Ishikawa (cell line): ENCODE data around the gene WNT3A.

ENCODE experiments used
- CEBPB ChIP-seq: IDR thresholded peaks from 2 replicates; pipeline ENCODE4 v1.6.1; 2012
- CREB1 ChIP-seq: IDR thresholded peaks from 2 replicates; pipeline ENCODE4 v1.6.1; 2012; ENCODE audit warnings: low read depth
- EGR1 ChIP-seq: IDR thresholded peaks from 2 replicates; pipeline ENCODE4 v1.6.1; 2012
- EP300 ChIP-seq: IDR thresholded peaks from 2 replicates; pipeline ENCODE4 v1.6.1; 2012; ENCODE audit warnings: borderline replicate concordance
- FOXM1 ChIP-seq: IDR thresholded peaks from 2 replicates; pipeline ENCODE4 v1.6.1; 2012; ENCODE audit warnings: low read depth, borderline replicate concordance
- NFIC ChIP-seq: IDR thresholded peaks from 2 replicates; pipeline ENCODE4 v1.6.1; 2012
- RAD21 ChIP-seq: IDR thresholded peaks from 2 replicates; pipeline ENCODE4 v1.6.1; 2012; ENCODE audit warnings: low read depth
- TAF1 ChIP-seq: IDR thresholded peaks from 2 replicates; pipeline ENCODE4 v1.6.1; 2012; ENCODE audit warnings: low read depth, mild to moderate bottlenecking
- TCF12 ChIP-seq: IDR thresholded peaks from 2 replicates; pipeline ENCODE4 v1.6.1; 2012; ENCODE audit warnings: low read depth
- TEAD4 ChIP-seq: IDR thresholded peaks from 2 replicates; pipeline ENCODE4 v1.6.1; 2012
- YY1 ChIP-seq: IDR thresholded peaks from 2 replicates; pipeline ENCODE4 v1.6.1; 2012; ENCODE audit warnings: low read depth
- ZBTB7A ChIP-seq: IDR thresholded peaks from 2 replicates; pipeline ENCODE4 v1.6.1; 2012; ENCODE audit warnings: low read depth
- TF ChIP-seq, protein P1 (sequence below): IDR thresholded peaks from 2 replicates; pipeline ENCODE4 v1.6.1; 2012
- TF ChIP-seq, protein P2 (sequence below): IDR thresholded peaks from 2 replicates; pipeline ENCODE4 v1.6.1; 2012
- TF ChIP-seq, protein P3 (sequence below): IDR thresholded peaks from 2 replicates; pipeline ENCODE4 v1.6.1; 2012; ENCODE audit warnings: low read depth, mild to moderate bottlenecking

Gene WNT3A

DNA sequence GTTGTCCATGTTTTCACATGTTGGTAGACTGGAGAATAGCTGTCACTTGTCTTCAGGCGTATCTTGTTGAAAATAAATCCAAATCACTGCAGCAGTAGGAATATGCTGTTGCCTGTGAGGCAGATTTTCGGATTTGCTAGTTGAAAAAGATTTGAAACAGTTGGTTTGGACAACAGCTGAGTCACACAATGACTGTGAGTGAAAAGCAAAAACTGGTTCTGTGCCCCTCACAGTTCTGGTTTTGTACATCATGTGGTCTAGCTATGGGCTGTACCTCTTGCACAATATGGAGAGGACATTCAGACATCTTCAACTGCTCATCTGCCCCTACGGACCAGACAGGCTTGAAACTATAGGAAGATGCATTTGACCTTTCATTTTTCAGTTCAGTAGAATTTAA, 77.5 kb downstream of the WNT3A start:
- no peak for TF ChIP-seq TAF1
- no peak for TF ChIP-seq CREB1
- TF ChIP-seq NFIC = no peak
- TF ChIP-seq, protein P1, sequence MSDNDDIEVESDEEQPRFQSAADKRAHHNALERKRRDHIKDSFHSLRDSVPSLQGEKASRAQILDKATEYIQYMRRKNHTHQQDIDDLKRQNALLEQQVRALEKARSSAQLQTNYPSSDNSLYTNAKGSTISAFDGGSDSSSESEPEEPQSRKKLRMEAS = no peak
- TF ChIP-seq TEAD4 = no peak
- no peak for TF ChIP-seq CEBPB
- TF ChIP-seq TCF12 = no peak
- TF ChIP-seq, protein P2, sequence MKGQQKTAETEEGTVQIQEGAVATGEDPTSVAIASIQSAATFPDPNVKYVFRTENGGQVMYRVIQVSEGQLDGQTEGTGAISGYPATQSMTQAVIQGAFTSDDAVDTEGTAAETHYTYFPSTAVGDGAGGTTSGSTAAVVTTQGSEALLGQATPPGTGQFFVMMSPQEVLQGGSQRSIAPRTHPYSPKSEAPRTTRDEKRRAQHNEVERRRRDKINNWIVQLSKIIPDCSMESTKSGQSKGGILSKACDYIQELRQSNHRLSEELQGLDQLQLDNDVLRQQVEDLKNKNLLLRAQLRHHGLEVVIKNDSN = no peak
- no peak for TF ChIP-seq RAD21
- TF ChIP-seq YY1 = no peak
- TF ChIP-seq EP300 = no peak

DNA sequence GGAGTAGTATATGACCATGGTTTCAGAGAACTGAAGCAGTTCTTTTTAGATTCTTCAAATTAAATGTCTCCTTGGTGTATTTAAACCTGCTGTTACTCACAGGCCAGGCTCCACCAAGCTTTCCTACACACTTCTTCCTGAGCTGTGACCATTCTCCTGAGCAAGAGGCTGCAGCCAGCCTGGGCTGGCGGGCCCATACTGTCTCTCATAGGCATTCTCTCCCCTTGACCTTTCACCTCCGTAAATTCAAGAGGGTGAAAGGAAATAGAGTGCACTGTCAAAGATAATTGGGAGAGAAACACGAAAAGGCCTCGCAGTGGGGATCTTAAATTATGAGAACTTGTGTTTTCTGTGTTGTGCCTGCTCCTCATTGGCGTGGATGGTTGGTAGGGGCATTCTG, 78.0 kb downstream of the WNT3A start:
- TF ChIP-seq YY1 (no peak), EP300 (no peak), ZBTB7A (no peak), TEAD4 (no peak), TCF12 (no peak), CEBPB (no peak), RAD21 (no peak)
- TF ChIP-seq, protein P1 = no peak

DNA sequence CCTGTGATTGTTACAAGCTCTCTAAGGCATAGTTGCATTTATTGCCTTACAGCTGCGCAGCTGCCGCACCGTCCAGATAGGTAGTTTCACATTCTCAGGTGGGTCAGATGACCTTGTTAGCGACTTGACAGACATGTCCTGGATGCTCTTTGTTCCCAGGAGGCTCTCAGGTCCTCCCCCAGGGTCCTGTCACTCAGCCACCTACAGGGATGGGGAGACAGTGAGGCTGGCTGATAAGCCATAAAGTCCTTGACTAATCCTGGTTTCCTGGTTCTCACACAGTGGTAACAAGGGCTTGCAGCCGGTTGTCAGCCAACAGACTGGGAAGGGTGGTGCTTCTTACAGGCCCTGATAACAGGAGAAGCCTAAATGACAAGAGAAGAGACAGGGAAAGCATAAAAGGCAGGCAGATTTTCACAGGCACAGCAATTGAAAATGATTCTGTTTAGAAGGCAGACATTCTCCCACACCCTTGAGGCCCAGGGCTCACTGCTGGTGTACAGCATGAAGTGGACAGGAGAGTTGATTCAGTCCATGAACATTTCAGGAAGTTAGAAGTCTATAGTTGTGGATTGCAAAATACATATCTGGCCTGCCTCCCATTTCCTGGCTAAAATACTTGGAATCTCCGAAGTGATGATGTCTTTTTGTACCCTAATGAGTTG, 78.6 kb downstream of the WNT3A start:
- TF ChIP-seq FOXM1 (no peak), CEBPB (no peak), TAF1 (no peak), EP300 (no peak), RAD21 (no peak), EGR1 (no peak)
- TF ChIP-seq, protein P2 = no peak

DNA sequence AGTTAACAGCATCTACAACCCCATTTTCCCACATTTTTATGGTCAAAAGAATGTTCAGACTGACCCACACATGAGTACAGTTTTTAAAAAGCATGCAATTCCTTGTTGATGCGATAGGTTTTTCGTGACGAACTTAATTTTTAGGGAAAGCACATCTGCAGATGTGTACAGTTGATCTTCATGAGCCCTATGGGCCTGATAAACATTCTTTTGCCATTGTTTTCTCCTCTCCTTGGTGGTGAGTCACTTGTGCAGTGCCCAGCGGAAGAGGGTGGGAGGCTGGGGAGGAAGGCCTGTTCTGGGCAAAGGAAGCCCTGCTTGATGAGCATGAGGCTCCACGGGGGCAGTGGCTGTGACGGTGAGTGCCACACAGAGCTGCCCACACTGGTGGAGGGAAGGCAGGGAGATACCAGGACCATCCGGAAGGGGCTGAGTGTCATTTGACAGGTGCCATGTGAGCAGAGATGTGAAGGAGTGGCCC, 81.0 kb downstream of the WNT3A start:
- TF ChIP-seq CREB1 = no peak
- TF ChIP-seq ZBTB7A = no peak
- TF ChIP-seq TEAD4 = no peak
- TF ChIP-seq TCF12 = no peak
- TF ChIP-seq, protein P2 = no peak
- TF ChIP-seq CEBPB = no peak
- no peak for TF ChIP-seq YY1

DNA sequence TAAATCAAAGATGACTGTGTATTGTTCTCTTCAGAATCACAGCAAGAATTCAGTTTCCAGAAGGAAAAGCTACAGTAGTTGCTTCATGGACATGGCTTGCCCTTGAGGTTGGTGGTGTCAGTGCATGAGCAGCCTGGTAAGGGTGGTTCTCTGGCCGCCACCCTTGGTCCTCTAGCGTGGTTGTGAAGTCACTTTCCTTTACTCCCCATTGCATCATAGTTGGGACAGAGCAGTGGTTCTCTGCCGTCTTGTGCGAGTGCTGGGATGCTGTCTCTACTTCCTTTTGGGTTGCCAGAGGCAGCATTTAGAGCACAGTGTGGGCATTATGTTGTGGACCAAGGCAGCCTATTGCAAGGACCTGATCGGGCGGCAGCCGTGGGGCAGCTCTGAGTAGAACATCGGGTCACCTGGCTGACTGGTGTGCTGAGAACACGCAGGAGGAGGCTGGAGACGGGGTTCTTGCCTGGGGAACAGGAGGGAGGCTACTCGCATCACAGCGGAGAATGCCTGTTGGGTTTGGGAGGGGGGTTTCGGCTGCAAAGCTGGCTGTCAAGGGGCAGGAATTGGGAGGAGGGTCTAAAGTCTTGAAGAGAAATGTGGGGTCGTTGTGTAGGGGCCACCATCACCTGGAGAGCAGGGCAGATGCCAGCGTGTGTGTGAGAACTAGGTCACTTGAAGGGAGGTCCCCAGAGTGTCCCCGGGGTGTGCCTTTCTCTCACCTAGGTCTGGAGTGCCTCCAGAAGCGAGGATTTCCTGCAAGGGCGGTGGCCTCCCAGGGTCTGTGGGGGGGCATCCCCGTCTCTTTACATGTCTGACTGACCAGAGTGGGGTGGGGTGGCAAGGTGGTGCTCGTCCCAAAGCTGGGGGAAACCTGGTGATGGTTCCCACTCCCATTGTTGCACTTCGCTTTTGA, 82.0 kb downstream of the WNT3A start:
- TF ChIP-seq TAF1 = no peak
- TF ChIP-seq, protein P2 = no peak
- TF ChIP-seq ZBTB7A = no peak
- TF ChIP-seq, protein P3, sequence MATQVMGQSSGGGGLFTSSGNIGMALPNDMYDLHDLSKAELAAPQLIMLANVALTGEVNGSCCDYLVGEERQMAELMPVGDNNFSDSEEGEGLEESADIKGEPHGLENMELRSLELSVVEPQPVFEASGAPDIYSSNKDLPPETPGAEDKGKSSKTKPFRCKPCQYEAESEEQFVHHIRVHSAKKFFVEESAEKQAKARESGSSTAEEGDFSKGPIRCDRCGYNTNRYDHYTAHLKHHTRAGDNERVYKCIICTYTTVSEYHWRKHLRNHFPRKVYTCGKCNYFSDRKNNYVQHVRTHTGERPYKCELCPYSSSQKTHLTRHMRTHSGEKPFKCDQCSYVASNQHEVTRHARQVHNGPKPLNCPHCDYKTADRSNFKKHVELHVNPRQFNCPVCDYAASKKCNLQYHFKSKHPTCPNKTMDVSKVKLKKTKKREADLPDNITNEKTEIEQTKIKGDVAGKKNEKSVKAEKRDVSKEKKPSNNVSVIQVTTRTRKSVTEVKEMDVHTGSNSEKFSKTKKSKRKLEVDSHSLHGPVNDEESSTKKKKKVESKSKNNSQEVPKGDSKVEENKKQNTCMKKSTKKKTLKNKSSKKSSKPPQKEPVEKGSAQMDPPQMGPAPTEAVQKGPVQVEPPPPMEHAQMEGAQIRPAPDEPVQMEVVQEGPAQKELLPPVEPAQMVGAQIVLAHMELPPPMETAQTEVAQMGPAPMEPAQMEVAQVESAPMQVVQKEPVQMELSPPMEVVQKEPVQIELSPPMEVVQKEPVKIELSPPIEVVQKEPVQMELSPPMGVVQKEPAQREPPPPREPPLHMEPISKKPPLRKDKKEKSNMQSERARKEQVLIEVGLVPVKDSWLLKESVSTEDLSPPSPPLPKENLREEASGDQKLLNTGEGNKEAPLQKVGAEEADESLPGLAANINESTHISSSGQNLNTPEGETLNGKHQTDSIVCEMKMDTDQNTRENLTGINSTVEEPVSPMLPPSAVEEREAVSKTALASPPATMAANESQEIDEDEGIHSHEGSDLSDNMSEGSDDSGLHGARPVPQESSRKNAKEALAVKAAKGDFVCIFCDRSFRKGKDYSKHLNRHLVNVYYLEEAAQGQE = no peak
- no peak for TF ChIP-seq TCF12
- TF ChIP-seq TEAD4 = no peak
- TF ChIP-seq NFIC = no peak
- no peak for TF ChIP-seq YY1
- no peak for TF ChIP-seq CREB1

DNA sequence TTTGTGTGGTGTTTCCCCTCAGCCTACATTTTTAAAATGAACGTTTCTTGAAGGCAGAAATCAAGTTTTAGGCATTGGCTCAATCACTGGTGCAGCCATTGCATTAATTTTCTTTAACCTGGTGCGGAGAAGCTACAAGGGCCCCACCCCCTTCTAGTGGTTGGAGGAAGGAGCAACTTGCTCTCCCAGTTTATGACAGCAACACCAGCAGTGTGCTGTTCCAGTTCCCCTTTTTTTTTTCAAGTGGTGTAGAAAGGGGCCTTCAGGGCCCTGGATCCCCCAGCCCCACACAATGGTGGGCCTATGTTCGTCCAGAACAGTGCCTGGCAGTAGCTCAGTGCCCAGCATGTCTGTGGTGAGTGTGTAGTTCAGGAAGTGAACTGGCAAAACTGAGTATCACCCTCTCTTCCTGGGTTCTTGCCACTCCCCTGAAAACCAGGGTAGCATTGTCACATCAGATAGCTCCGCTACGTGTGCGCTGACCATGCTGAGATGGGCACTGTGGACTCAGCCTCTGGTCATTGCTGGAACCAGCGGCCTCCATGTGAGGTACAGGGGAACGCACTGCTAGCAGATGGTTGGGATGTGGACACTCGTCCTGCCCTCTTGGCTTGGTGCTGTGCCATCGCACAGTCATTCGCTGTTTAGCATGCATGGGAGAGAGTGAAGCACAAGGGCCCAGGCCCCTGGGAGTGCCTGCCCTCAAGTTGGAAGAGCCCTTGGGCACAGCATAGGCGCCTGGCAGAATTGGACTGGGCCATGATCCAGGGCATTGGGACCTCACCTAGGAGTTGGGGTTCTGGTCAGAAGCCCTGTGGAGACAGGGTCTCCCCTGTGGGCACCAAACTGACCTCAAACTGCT, 83.0 kb downstream of the WNT3A start:
- TF ChIP-seq NFIC = no peak
- TF ChIP-seq ZBTB7A = no peak
- TF ChIP-seq FOXM1 = no peak
- TF ChIP-seq EP300 = no peak
